GM19099 (cell line): ENCODE measurements around the gene ITGB3BP.

Experiments
- POLR2A ChIP-seq: IDR thresholded peaks from 3 replicates; pipeline ENCODE4 v1.6.1; 2011; ENCODE audit warnings: low read depth; ENCODE audit not compliant: insufficient read length; ENCODE audit errors: extremely low read depth

The ITGB3BP gene

DNA sequence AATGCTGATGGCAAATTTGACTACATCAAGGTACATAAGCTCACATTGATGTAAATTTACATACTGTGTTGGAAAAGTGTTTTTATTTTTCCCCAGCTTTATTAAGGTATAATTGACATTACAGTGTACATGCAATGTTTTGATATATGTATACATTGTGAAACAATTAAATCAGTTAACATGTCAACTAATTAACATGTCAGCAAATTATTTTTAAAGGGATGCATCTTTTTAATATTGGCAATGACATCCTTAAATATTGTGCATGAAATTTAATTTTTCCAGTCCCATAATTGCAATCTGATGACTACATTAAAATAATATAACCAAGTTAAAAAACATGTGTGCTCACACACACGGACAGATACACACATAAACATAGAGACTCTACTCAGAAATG, 9.7 kb upstream of the ITGB3BP start:
- TF ChIP-seq POLR2A = no peak

DNA sequence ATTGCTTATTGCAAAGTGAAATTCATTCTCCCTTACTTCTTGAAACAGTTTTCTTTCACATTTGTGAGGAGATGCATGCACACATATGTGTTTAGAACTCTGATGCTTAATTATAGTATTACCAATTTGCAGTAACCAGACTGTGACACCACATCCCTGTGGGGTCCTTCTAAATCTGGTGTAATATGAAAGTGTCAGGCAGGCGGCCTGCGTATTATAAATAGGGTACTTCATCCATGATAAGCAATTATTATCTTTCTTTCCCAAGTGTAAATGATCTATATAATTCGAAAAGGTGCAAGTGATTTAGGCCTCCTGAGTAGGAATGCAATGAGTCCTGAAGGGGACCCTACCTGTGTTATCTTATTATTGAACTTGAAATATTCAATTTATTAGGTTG, 1.2 kb upstream of the ITGB3BP start:
- no peak for TF ChIP-seq POLR2A

DNA sequence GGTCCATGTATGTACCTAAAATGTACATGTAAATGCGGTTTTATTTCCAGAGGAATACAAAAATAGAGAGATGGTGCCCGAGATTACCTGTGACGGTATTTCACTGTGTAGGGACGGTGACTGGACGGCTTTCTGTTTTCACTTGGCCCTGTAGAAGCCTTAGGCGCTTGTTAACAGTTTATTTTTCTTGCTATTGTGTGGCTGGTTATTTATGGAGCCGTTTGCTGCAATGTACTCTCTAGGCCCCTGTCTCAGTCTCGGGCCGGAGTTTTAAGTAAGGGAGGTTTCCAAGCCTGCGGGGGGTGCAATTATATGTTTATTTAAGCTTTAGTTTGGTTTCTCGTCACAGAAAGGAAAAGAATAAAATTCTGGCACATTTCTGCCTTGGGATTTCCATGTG, 713 bp upstream of the ITGB3BP start:
- TF ChIP-seq POLR2A = no peak

DNA sequence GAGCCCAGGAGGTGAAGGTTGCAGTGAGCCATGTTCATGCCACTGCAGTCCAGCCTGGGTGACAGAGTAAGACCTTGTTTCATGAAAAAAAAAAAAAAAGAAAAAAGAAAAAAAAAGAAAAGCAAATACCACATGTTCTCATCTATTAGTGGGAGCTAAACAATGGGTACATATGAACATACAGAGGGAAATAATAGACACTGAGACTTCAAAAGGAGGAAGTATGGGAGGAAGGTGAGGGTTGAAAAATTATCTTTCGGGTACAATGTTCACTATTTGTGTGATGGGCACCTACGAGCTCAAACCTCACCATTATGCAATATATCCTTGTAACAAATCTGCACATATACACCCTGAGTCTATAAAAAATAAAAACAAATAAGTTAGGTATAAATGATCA, 6.4 kb downstream of the ITGB3BP start:
- TF ChIP-seq POLR2A = no peak

DNA sequence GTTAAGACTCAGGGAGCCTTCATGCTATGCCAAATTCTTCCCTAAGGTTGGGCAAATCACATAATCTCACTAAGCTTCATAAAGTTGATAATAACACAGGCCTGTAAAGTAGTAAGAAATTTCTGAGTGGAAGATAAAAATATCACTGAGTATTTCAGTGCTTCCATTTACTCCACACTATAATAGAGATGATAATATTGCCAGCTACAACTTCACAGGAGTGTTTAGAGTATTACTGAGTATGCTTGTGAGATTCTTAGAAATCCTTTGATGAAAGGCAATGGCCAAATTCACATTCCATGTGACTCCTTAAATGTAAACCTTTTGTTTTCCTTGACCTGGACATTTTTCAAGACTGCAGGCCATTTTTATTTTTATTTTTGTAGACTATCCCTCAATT, 10.4 kb downstream of the ITGB3BP start:
- TF ChIP-seq POLR2A = no peak

DNA sequence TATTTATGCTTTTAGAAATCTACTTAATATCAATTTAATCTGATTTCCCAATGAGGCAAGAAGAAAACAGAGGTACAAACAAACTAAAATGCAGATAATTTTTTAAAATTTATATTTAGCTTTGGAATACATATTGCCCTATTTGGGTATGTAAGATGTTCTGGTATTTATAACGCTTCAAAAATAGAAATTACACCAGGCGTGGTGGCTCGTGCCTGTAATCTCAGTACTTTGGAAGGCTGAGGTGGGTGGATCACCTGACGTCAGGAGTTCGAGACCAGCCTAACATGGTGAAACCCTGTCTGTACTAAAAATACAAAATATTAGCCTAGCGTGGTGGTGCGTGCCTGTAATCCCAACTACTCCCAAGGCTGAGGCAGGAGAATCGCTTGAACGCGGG, 13.3 kb downstream of the ITGB3BP start:
- TF ChIP-seq POLR2A = no peak

DNA sequence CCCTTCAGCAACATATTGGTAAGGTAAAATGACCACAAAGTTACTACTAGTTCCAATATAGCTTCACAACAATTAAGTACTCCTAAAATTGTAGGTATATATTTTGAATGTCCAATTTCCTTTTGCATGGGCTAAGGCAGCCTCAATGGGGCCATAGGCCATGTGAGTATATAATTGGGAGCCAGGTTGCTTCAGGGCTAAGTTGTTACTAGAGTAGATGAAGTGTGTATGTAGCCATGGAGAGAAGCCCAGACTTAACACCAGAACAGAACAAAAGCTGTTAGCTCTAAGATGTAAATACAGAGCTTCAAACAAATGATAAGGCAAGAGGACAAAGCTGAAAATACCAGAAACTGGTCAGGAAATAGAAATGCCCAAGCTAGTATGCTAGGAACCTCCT, 16.2 kb downstream of the ITGB3BP start:
- TF ChIP-seq POLR2A = no peak

DNA sequence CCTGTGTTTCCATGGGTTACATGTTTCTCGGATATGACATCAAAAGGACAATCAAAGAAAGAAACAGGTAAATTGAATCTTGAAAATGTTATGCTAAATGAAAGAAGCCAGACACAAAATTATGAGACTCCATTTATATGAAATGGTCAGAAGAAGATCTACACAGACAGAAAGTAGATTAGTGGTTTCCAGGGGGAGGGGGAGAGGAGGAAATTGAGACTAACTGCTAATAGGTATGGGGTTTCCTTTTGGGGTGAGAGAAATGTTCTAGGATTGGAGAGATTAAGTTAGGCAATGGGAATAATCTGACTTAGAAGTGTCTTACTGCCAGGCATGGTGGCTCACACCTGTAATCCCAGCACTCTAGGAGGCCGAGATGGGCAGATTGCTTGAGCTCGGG, 21.8 kb downstream of the ITGB3BP start:
- TF ChIP-seq POLR2A = no peak

DNA sequence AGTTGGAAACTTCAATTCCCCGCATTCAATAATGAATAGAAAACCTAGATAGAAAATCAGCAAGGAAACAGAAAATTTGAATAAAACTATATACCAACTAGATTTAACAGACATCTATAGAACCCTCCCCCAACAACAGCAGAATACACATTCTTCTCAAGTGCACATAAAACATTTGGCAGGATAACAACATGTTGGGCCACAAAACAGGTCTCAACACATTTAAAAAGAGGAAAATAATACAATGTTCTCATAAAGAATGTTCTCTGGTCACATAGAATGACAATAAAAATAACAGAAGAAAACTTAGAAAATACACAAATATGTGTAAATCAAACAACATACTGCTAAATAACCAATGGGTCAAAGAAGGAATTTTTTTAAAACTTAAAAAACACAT, 24.9 kb downstream of the ITGB3BP start:
- no peak for TF ChIP-seq POLR2A

DNA sequence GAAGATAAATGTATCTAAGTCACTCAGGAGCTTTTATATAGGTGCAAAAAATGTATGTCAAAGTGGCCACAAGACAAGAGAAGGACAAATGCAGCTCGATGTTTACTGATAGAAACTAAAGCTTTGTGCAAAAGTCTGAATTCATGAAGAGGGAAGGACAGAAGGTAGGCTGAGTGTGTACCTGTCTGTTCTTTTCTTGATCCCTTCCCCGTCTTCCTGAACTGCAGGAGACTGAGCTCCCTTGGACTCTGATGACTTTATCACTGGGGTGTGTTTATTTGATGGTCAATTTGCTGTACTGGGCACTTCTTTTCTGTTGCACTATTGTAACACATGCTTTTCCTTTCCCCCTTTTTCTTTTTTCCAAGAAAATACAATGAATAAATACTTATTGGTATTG, 25.4 kb downstream of the ITGB3BP start:
- no peak for TF ChIP-seq POLR2A

DNA sequence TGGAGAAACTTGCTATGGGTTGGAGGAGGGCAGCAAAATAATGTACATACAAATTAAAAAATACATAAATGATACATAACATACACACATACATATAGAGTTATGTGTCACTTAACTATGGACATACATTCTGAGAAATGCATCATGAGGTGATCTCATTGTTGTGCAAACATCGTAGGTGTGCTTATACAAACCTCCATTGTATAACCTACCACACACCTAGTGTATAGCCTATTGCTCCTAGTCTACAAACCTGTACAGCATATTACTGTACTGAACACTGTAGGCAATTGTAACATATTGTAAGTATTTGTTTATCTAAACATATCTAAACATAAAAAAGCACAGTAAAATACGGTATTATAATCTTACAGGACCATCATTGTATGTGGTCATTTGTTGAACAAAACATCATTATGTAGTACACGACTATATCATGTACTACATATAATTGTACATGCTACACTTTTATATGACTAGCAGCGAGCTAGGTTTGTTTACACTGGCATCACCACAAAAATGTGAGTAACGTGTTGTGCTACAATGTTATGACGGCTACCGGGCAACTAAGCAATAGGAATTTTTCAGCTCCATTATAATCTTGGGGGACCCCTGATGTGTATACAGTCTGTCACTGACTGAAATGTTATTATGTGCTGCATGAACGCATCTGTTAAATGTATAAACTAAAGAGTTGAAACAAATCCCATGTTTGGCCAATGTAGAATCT, 35.5 kb downstream of the ITGB3BP start:
- no peak for TF ChIP-seq POLR2A

DNA sequence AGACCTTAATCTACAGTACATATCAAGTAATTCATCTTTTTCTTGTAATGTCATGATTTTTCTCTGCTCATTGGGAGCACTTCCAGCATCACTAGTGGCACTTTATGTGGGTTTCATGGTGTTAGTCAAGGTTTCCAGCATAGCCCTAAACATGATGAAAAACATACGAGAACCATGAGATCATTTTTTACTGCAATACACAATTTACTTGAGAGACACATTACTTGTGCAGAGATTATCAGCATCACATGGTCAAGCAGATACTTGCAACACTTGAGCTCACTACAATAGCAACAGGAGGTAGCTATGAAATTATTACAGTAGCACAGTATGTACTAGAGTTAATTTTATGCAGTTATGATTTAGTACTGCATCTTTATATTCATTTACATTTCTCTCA, 36.4 kb downstream of the ITGB3BP start:
- no peak for TF ChIP-seq POLR2A

DNA sequence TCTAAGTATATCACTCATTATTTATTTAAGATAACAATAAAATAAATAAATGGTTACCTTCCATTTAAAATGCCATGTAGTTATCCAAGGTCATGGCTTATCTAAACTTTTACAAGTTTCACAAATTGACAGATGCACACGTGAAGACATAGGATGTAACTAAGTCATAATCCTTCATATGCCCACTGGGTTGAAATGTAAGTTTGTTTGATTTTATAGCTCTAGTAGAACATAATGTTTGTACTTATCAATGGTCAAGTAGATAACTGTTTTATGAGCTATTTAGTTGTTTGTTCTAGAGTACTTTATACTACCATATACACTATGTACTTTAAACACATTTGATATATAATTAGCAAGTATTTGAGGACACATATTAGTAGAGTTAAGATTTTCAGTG, 43.0 kb downstream of the ITGB3BP start:
- TF ChIP-seq POLR2A = no peak

DNA sequence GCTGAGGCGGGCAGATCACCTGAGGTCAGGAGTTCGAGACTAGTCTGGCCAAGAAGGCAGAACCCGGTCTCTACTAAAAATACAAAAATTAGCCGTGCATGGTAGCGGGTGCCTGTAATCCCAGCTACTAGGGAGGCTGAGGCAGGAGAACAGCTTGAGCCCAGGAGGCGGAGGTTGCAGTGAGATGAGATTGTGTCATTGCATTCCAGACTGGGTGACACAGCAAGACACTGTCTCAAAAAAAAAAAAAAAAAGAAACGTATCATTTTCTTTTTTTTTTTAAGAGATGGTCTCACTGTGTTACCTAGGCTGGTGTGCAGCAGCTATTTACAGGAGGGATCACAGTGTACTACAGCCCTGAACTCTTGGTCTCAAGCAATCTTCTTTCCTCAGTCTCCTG, 47.3 kb downstream of the ITGB3BP start:
- no peak for TF ChIP-seq POLR2A

DNA sequence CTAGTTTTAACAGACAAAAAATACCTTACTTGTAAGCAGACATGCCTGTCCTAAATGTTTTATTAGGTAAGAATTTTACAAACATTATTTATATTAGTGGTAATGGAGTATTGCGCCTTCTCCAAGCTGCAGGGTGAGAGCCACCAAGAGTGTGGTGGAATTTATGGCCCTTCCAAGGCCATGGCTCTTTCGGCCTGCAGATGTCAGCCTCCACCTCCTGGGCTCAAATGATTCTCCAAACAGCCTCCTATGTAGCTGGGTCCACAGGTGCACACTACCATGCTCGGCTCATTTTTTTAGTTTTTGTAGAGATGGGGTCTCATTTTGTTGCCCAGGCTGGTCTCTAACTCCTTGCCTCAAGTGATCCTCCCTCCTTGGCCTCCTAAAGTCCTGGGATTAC, 56.3 kb downstream of the ITGB3BP start:
- TF ChIP-seq POLR2A = no peak

DNA sequence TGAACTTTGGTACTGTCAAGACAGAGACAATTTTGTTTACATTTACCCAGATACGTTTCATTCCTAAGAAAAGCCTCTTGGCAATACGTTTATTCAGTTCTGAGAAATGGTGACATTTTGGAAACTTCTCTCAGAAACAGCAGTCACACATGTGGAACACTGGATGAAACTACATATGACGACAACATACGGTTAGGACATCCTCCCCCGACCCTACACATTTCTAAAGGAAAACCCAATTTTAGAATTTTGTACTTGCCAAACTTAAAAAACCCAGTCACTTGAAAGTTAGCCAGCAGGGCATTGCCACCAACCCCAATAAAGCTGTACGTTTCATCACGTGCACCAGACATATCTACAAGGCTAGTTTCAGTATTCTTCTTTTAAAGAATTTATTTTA, 56.8 kb downstream of the ITGB3BP start:
- no peak for TF ChIP-seq POLR2A

DNA sequence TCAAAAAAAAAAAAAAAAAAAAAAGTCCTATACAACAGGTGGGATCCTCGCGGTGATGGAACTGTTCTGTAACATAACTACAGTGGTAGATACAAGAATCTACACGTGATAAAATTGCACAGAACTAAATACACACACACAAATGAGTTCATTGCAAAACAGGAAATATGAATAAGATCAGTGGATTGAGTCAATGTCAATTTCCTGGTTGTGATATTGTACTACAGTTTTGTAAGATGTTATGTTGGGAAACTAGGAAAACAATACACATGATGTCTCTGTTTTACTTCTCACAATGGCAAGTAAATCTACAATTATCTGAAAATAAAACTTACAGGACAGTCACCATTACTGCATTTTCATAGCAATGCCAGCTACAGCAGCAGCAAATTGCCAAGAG, 59.8 kb downstream of the ITGB3BP start:
- TF ChIP-seq POLR2A = no peak

DNA sequence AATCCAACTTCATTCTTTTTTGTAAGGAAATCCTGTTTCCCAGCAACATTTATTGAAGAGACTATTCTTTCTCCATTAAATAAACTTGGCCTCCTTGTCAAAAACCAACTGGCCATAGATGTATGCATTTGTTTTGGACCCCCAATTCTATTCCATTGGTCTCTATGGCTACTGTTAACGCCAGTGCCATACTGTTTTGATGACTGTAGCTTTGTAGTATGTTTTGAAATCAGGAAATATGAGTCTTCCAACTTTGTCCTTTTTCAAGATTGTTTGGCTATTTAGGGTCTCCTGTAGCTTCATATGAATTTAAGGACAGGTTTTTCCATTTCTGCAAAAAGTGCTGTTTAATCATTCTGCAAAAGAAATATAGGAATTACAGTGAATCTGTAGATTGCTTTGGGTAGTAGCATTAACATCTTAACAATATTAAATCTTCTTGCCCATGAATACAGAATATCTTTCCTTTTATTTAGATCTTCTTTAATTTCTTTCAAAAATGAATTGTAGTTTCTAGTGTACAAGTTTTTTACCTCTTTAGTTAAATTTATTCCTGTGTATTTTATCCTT, 61.3 kb downstream of the ITGB3BP start:
- TF ChIP-seq POLR2A = no peak

DNA sequence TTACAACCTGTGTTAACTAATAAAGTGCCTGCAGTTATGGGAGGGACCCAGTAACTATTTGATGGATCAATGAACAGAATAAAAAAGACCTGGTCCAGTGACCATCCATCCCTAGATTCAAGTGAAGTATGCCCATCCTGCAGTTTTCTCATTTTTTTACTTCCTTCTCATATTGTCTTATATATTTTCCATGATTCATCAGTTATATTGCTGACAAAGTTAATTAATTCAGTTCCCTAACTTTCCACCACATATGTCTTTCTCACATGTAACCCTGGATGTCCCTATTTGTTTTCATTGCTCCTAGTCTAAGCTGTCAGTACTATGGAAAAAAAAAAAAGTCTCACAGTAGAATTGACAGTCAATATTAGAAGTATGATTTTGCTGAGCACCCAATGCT, 64.3 kb downstream of the ITGB3BP start:
- no peak for TF ChIP-seq POLR2A
